Chondrocyte (in vitro differentiated cells): ENCODE data around the gene ZNF800. TPM values are rescaled to one million over a fixed set of nuclear protein-coding genes. Genes with fewer than 3 reads are reported as not detected.

ENCODE experiments used
- DNase-seq: peaks from one replicate; pipeline ENCODE4 v3.0.0; 2021; ENCODE audit warnings: mixed read lengths, low spot score
- H3K27ac Mint-ChIP-seq: one replicate; pipeline ENCODE4 v1.8.0; 2021; ENCODE audit warnings: mild to moderate bottlenecking, moderate library complexity, mixed read lengths; ENCODE audit not compliant: unreplicated experiment
- H3K27me3 Mint-ChIP-seq: 2 replicates; pipeline ENCODE4 v1.8.0; 2021; ENCODE audit warnings: low read depth, mixed read lengths
- H3K36me3 Mint-ChIP-seq: 2 replicates; pipeline ENCODE4 v1.8.0; 2021; ENCODE audit warnings: low read depth, mixed read lengths
- H3K4me1 Mint-ChIP-seq: 2 replicates; pipeline ENCODE4 v1.8.0; 2021; ENCODE audit warnings: low read depth, mild to moderate bottlenecking, mixed read lengths
- H3K4me3 Mint-ChIP-seq: one replicate; pipeline ENCODE4 v1.8.0; 2021; ENCODE audit warnings: mild to moderate bottlenecking, moderate library complexity, mixed read lengths; ENCODE audit not compliant: unreplicated experiment
- H3K9me3 Mint-ChIP-seq: 2 replicates; pipeline ENCODE4 v1.8.0; 2021; ENCODE audit warnings: low read depth, mixed read lengths
- CTCF ChIP-seq: fragments of 200-600 bp; sonication (generic); IDR thresholded peaks from 2 replicates; pipeline ENCODE4 v1.5.0; 2021; ENCODE audit warnings: antibody characterized with exemption, mild to moderate bottlenecking, moderate library complexity
- total RNA-seq: library from RNA; stranded (reverse); gene quantifications from 3 replicates; pipeline ENCODE4 v1.2.1, GENCODE V29; 2021

Gene ZNF800
- total RNA-seq, 1 donor from 2014 or later = 30.5 TPM

GRCh38 chr7:127347567-127348246 lies 44.8 kb downstream of the ZNF800 start:
- Mint-ChIP-seq H3K4me1 (peaks cover 3% of the 10 kb centered on the region), H3K27ac (no peak overlapping the region), H3K4me3 (peak overlapping the region; percentile 65), H3K27me3 (no peaks in the 10 kb centered on the region), H3K9me3 (peaks cover 19% of the 10 kb centered on the region), H3K36me3 (peaks cover 7% of the 10 kb centered on the region)
- peak; percentile 88 for DNase-seq
- peak; percentile 77 for TF ChIP-seq CTCF

GRCh38 chr7:127346575-127347256 lies 45.8 kb downstream of the ZNF800 start:
- Mint-ChIP-seq H3K9me3 (peaks cover 23% of the 10 kb centered on the region), H3K27ac (no peak overlapping the region), H3K4me3 (peak overlapping the region; percentile 11), H3K36me3 (peaks cover 7% of the 10 kb centered on the region), H3K27me3 (no peaks in the 10 kb centered on the region), H3K4me1 (peaks cover 3% of the 10 kb centered on the region)
- no peak for TF ChIP-seq CTCF
- DNase-seq = no peak

DNA sequence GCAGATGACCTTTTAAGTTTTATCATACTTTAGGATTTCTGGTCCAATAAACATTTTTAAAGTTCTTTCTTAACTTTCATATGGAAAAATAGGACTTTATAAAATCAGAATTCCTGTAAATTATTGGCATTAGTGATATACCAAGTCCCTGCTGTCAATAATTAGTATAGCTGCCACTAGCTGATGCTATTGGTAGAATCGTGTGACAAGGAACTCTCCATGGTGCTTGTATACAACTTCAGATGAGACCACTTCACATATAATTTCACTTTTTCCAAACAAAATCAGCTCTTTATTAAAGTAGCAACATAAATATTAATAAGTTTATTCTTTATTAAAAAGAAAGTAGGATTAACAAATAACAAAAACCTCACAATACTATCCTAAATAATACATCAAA lies 49.9 kb downstream of the ZNF800 start:
- DNase-seq = no peak
- no peak for TF ChIP-seq CTCF
- Mint-ChIP-seq H3K27me3 (peaks cover 9% of the 10 kb centered on the region), H3K9me3 (peaks cover 23% of the 10 kb centered on the region), H3K27ac (no peak overlapping the region), H3K36me3 (peaks cover 3% of the 10 kb centered on the region), H3K4me3 (no peak overlapping the region), H3K4me1 (no peaks in the 10 kb centered on the region)

DNA sequence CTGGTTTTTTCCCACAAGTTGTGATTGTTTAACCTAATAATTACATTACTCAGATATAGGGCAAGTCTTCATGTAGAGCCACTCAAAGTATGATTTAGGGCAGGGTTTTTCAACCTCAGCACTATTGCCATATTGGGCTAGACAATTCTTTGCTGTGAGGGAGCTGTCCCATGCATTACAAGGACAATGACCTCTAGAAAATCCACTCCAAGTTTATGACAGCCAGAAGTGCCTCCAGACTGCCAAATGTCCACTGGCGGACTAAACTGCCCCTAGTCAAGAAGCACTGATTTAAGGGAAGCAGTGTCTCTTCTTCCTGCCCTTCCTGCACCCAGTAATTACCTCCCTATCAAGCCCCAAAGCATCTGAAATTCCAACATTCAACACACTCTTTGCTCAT lies 54.4 kb downstream of the ZNF800 start:
- no peak overlapping the region for H3K4me3 Mint-ChIP-seq
- no peak overlapping the region for H3K27ac Mint-ChIP-seq
- H3K4me1 Mint-ChIP-seq = no peaks in the 10 kb centered on the region
- H3K36me3 Mint-ChIP-seq = no peaks in the 10 kb centered on the region
- TF ChIP-seq CTCF = no peak
- no peak for DNase-seq
- H3K9me3 Mint-ChIP-seq = peaks cover 5% of the 10 kb centered on the region
- H3K27me3 Mint-ChIP-seq = peaks cover 30% of the 10 kb centered on the region

DNA sequence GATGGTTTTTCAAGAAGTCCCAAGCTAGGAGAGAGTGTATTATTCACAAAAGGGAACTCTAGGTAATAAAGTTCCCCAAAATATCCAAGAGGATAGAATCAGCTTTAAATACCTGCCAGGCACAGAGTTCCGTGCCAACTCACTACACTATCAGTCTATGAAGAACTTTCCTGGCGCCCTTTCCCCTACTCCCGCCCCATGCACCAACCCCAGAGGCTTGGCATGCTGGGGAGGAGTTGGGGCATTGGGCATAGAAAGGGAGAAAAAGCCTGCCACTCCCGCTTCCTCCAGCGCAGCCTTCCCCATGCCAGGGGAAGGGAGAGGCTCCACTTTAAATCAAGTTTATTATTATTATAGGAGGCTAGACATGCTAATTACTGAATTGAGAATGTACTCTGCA lies 54.9 kb downstream of the ZNF800 start:
- DNase-seq = no peak
- no peaks in the 10 kb centered on the region for H3K4me1 Mint-ChIP-seq
- no peak overlapping the region for H3K4me3 Mint-ChIP-seq
- TF ChIP-seq CTCF = no peak
- H3K9me3 Mint-ChIP-seq = peaks cover 4% of the 10 kb centered on the region
- H3K27me3 Mint-ChIP-seq = peaks cover 30% of the 10 kb centered on the region
- no peak overlapping the region for H3K27ac Mint-ChIP-seq
- H3K36me3 Mint-ChIP-seq = no peaks in the 10 kb centered on the region
